ENCODE measurements around the gene RXFP4. TPM values are rescaled to one million over a fixed set of nuclear protein-coding genes. Genes with fewer than 3 reads are reported as not detected.

RXFP4 gene
- total and polyA plus RNA-seq, 2 donors from 2014 or later: 0.32 TPM; not detected in 1

DNA sequence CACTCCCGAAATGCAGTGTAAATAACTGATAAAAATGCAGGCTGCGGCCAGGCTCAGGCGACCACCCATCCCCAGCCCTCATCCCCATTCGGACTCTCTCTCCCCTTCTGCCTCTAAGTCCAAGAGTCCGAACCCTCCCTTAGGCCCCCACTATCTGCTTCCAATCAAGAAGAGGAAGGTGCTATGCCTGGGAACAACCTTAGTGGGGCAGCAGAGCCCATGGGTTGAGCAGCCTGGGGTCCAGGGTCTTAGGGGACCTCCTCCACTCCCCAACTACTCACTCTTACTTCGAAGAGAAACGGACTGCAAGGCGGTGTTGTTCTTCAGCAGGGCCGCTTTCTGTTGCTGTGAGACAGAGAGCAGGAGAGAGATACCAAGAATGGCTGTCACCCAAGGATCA lies 24.7 kb downstream of the RXFP4 start:
- Histone ChIP-seq H3K27ac (ENCODE audit: low read depth in 2 of 2, low read length in 2 of 2) (no peak overlapping the region), H3K27me3 (ENCODE audit: control insufficient read depth, insufficient read depth, low read length) (no peaks in the 10 kb centered on the region), H3K9ac (ENCODE audit: low read length in 3 of 3) (no peak overlapping the region), H3K4me1 (ENCODE audit: control insufficient read depth in 2 of 3, insufficient read depth in 2 of 3, low read depth in 1 of 3, low read length in 3 of 3) (peaks cover 8 to 43% (median 17%) of the 10 kb centered on the region in 3 donors), H3K9me3 (ENCODE audit: control insufficient read depth in 2 of 3, insufficient read depth in 1 of 3, low read length in 3 of 3) (no peaks in the 10 kb centered on the region), H3K36me3 (ENCODE audit: control insufficient read depth in 2 of 3, insufficient read depth in 3 of 3, low read length in 3 of 3) (peaks cover 3 to 15% (median 9%) of the 10 kb centered on the region in 3 donors), H3K4me3 (ENCODE audit: low read length in 3 of 3) (no peak overlapping the region)
- intact Hi-C loops (cut with DNase I): no loop called here
- TF ChIP-seq, protein P1, sequence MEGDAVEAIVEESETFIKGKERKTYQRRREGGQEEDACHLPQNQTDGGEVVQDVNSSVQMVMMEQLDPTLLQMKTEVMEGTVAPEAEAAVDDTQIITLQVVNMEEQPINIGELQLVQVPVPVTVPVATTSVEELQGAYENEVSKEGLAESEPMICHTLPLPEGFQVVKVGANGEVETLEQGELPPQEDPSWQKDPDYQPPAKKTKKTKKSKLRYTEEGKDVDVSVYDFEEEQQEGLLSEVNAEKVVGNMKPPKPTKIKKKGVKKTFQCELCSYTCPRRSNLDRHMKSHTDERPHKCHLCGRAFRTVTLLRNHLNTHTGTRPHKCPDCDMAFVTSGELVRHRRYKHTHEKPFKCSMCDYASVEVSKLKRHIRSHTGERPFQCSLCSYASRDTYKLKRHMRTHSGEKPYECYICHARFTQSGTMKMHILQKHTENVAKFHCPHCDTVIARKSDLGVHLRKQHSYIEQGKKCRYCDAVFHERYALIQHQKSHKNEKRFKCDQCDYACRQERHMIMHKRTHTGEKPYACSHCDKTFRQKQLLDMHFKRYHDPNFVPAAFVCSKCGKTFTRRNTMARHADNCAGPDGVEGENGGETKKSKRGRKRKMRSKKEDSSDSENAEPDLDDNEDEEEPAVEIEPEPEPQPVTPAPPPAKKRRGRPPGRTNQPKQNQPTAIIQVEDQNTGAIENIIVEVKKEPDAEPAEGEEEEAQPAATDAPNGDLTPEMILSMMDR (IDR thresholded peaks at IDR 0.05; ENCODE audit: borderline replicate concordance, extremely low read depth, insufficient read depth): no peak
- no peak for FAIRE-seq
- no peak for DNase-seq

DNA sequence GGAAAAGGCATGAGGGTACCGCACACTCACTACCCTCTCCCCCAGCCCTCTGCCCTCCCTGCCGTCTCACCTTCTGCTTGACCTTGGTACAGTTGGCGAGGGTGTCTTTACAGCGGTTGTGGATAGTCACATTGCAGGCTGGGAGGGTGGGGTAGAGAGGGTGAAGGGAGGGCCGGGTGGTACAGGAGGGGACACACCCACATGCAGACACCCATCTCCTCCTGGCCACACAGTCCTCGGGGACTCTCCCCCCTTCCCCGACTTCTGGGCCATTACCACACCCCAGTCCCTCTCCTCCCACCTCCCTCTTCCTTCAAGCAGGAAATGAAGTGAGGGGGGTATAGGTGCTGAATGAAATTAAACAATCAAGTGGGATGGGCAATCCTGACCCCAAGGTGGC lies 25.3 kb downstream of the RXFP4 start:
- peak overlapping the region; percentile 82 to 86 for H3K27ac ChIP-seq (ENCODE audit: low read depth in 2 of 2, low read length in 2 of 2)
- H3K4me3 ChIP-seq (ENCODE audit: low read length in 3 of 3): no peak overlapping the region
- peaks cover 8 to 43% (median 17%) of the 10 kb centered on the region in 3 donors for H3K4me1 ChIP-seq (ENCODE audit: control insufficient read depth in 2 of 3, insufficient read depth in 2 of 3, low read depth in 1 of 3, low read length in 3 of 3)
- intact Hi-C loops (cut with DNase I): no loop called here
- H3K9me3 ChIP-seq (ENCODE audit: control insufficient read depth in 2 of 3, insufficient read depth in 1 of 3, low read length in 3 of 3): no peaks in the 10 kb centered on the region
- H3K27me3 ChIP-seq (ENCODE audit: control insufficient read depth, insufficient read depth, low read length): no peaks in the 10 kb centered on the region
- H3K36me3 ChIP-seq (ENCODE audit: control insufficient read depth in 2 of 3, insufficient read depth in 3 of 3, low read length in 3 of 3): peaks cover 3 to 12% (median 9%) of the 10 kb centered on the region in 3 donors
- TF ChIP-seq, protein P1 (IDR thresholded peaks at IDR 0.05; ENCODE audit: borderline replicate concordance, extremely low read depth, insufficient read depth): no peak
- H3K9ac ChIP-seq (ENCODE audit: low read length in 3 of 3): peak overlapping the region in 1 of 3 donors; percentile 67
- FAIRE-seq (no peak), DNase-seq (no peak)

DNA sequence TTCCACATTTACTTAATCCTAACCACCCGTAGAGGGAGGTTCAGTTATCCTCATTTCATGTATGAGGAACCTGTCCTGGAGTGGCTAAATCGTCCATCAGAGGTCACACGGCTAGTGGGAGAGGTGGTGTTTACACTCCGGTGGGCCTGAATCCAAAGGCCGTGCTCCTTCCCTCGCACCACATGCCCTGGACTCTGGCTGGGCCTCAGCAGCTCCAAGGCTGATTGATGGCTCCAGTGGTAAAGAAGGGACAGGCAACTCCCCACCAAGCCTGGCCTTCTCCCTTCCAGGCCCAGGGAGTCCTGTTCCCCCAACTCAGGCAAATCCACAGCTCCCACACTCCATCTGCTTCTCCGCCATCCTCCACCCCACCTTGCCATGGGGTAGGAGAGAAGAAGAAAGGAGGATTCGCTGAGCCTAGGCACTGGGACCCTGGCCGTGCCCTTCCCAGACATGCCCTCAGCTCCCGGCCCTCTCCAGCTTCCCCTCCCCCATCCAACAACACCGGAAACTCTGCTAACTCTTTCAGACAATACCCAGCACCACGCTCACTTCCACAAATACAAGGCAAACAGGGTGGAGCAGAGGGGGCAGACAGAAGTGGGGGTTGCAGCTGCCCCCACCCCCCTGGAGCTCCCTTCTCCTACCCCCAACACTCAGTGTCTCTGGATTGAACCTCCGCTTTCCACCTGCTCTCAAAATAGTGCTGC lies 26.1 kb downstream of the RXFP4 start:
- intact Hi-C loops (cut with DNase I): no loop called here
- peak overlapping the region in 1 of 3 donors; percentile 67 for H3K9ac ChIP-seq (ENCODE audit: low read length in 3 of 3)
- peaks cover 3 to 9% (median 6%) of the 10 kb centered on the region in 3 donors for H3K36me3 ChIP-seq (ENCODE audit: control insufficient read depth in 2 of 3, insufficient read depth in 3 of 3, low read length in 3 of 3)
- H3K4me1 ChIP-seq (ENCODE audit: control insufficient read depth in 2 of 3, insufficient read depth in 2 of 3, low read depth in 1 of 3, low read length in 3 of 3): peaks cover 8 to 47% (median 19%) of the 10 kb centered on the region in 3 donors
- TF ChIP-seq, protein P1 (IDR thresholded peaks at IDR 0.05; ENCODE audit: borderline replicate concordance, extremely low read depth, insufficient read depth): no peak
- FAIRE-seq (no peak), DNase-seq (peak in 4 of 5 donors; percentile 41 to 79 (median 65))
- H3K27ac ChIP-seq (ENCODE audit: low read depth in 2 of 2, low read length in 2 of 2): peak overlapping the region; percentile 82 to 86
- H3K9me3 ChIP-seq (ENCODE audit: control insufficient read depth in 2 of 3, insufficient read depth in 1 of 3, low read length in 3 of 3): no peaks in the 10 kb centered on the region
- H3K27me3 ChIP-seq (ENCODE audit: control insufficient read depth, insufficient read depth, low read length): no peaks in the 10 kb centered on the region
- H3K4me3 ChIP-seq (ENCODE audit: low read length in 3 of 3): no peak overlapping the region
